Glutamatergic neuron (in vitro differentiated cells): ENCODE measurements around the gene TBRG1. TPM values are rescaled to one million over a fixed set of nuclear protein-coding genes. Genes with fewer than 3 reads are reported as not detected.
A peak's percentile ranks its signal among the peaks of the same experiment; 100 is the strongest.

Experiments used
- DNase-seq: peaks from one replicate; pipeline ENCODE4 v3.0.0; 2022
- H3K27ac Mint-ChIP-seq: one replicate; pipeline ENCODE4 v1.8.0; 2020; ENCODE audit warnings: mild to moderate bottlenecking, mixed read lengths, inconsistent platforms; ENCODE audit not compliant: unreplicated experiment
- H3K27me3 Mint-ChIP-seq: one replicate; pipeline ENCODE4 v1.8.0; 2020; ENCODE audit warnings: mild to moderate bottlenecking, moderate library complexity, mixed read lengths, inconsistent platforms; ENCODE audit not compliant: unreplicated experiment
- H3K36me3 Mint-ChIP-seq: one replicate; pipeline ENCODE4 v1.8.0; 2020; ENCODE audit warnings: mild to moderate bottlenecking, mixed read lengths, inconsistent platforms; ENCODE audit not compliant: unreplicated experiment
- H3K4me1 Mint-ChIP-seq: one replicate; pipeline ENCODE4 v1.8.0; 2020; ENCODE audit warnings: mild to moderate bottlenecking, low read depth, mixed read lengths, inconsistent platforms; ENCODE audit not compliant: unreplicated experiment
- H3K4me3 Mint-ChIP-seq: one replicate; pipeline ENCODE4 v1.8.0; 2020; ENCODE audit warnings: mild to moderate bottlenecking, mixed read lengths, inconsistent platforms; ENCODE audit not compliant: unreplicated experiment
- H3K9me3 Mint-ChIP-seq: one replicate; pipeline ENCODE4 v1.8.0; 2020; ENCODE audit warnings: mild to moderate bottlenecking, moderate library complexity, mixed read lengths, inconsistent platforms; ENCODE audit not compliant: unreplicated experiment
- total RNA-seq: library from RNA; stranded (reverse); fragmentation: NEBNext Ultra II Directional; extraction: Animal tissue kit (Norgen Biotek cat#: 25700); gene quantifications from one replicate; pipeline ENCODE4 v1.2.1, GENCODE V29; 2021; ENCODE audit not compliant: unreplicated experiment
- TF ChIP-seq, protein P1 (sequence below): fragments of 200-600 bp; sonication (generic); IDR thresholded peaks from one replicate; pipeline ENCODE4 v1.5.0; 2021; ENCODE audit not compliant: partially characterized antibody, unreplicated experiment

TBRG1 gene
- total RNA-seq, 1 donor from 2014 or later, result 35.3 TPM

GRCh38 chr11:124582565-124582964 is 40.1 kb upstream of the TBRG1 start:
- Mint-ChIP-seq H3K4me1 (no peaks in the 10 kb centered on the region), H3K9me3 (no peaks in the 10 kb centered on the region), H3K4me3 (no peak overlapping the region), H3K27me3 (no peaks in the 10 kb centered on the region), H3K27ac (no peak overlapping the region), H3K36me3 (no peaks in the 10 kb centered on the region)
- TF ChIP-seq, protein P1, sequence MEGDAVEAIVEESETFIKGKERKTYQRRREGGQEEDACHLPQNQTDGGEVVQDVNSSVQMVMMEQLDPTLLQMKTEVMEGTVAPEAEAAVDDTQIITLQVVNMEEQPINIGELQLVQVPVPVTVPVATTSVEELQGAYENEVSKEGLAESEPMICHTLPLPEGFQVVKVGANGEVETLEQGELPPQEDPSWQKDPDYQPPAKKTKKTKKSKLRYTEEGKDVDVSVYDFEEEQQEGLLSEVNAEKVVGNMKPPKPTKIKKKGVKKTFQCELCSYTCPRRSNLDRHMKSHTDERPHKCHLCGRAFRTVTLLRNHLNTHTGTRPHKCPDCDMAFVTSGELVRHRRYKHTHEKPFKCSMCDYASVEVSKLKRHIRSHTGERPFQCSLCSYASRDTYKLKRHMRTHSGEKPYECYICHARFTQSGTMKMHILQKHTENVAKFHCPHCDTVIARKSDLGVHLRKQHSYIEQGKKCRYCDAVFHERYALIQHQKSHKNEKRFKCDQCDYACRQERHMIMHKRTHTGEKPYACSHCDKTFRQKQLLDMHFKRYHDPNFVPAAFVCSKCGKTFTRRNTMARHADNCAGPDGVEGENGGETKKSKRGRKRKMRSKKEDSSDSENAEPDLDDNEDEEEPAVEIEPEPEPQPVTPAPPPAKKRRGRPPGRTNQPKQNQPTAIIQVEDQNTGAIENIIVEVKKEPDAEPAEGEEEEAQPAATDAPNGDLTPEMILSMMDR, result no peak
- no peak for DNase-seq

DNA sequence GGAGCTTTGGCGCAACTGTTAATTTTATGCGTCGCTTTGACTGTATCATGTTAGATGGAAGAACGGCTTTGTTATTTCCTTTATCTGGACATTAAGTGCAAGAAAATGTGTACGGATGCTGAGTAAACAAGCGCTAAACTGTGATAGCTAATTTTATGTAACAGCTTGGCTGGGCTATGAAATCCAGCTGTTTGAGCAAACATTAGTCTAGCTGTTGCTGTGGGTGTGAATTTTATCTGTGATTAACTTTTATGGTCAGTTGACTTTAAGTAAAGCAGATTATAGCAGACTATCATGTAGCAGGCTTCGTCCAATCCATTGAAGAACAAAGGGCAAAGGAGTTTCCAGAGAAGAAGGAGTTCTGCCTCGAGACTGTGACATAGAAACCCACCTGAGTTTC is 38.9 kb upstream of the TBRG1 start:
- DNase-seq, result no peak
- H3K9me3 Mint-ChIP-seq, result no peaks in the 10 kb centered on the region

DNA sequence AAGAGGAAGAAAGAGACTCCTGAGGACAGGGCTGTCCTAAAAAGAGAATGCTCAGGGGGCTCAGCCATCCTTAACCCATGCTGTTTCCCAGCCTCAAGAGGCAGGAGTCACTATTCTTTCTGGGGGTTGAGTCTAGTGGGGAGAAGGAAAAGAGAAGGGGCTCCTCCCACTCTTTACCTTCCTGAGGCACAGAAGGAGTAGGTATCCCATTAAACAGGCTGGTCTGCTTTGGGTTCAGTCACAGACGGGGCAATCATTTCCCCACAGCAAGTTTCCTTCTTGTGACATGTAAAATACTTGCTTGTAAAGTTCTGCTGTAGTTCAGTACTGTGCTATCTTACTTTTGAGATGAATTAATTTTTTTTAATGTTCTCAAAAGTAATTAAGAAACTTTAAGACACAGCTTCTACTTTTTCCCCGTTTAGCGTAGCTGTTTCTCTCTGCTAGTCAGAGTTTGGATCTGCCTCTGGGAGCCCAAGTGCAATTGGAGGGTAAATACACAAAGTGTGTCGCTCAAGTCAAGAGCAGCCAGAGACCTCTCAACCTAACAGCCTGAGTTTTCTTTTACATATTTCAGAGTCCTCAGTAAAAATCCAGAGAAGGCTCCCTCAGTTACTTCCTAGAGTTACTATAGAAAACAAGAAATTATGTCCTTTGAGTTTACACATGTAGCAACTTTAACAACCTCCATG is 37.8 kb upstream of the TBRG1 start:
- DNase-seq, result no peak
- no peaks in the 10 kb centered on the region for H3K4me1 Mint-ChIP-seq
- no peaks in the 10 kb centered on the region for H3K36me3 Mint-ChIP-seq
- H3K27ac Mint-ChIP-seq, result no peak overlapping the region
- no peaks in the 10 kb centered on the region for H3K9me3 Mint-ChIP-seq
- TF ChIP-seq, protein P1, result no peak
- no peak overlapping the region for H3K4me3 Mint-ChIP-seq
- no peaks in the 10 kb centered on the region for H3K27me3 Mint-ChIP-seq

More for the DNA sequence above, 38.9 kb upstream of the TBRG1 start:
- TF ChIP-seq, protein P1, result no peak
- H3K4me1 Mint-ChIP-seq, result no peaks in the 10 kb centered on the region
- no peak overlapping the region for H3K27ac Mint-ChIP-seq
- no peaks in the 10 kb centered on the region for H3K27me3 Mint-ChIP-seq
- no peak overlapping the region for H3K4me3 Mint-ChIP-seq
- H3K36me3 Mint-ChIP-seq, result no peaks in the 10 kb centered on the region

GRCh38 chr11:124586238-124586860 is 36.3 kb upstream of the TBRG1 start:
- no peaks in the 10 kb centered on the region for H3K9me3 Mint-ChIP-seq

More at GRCh38 chr11:124586238-124586860, 36.3 kb upstream of the TBRG1 start:
- Mint-ChIP-seq H3K4me3 (no peak overlapping the region), H3K4me1 (no peaks in the 10 kb centered on the region), H3K27ac (no peak overlapping the region), H3K27me3 (no peaks in the 10 kb centered on the region), H3K36me3 (no peaks in the 10 kb centered on the region)
- DNase-seq, result peak; percentile 62
- TF ChIP-seq, protein P1, result peak; percentile 74
